NB4 (cell line): ENCODE results near the gene RNF17.

Experiments
- MYC ChIP-seq: IDR thresholded peaks from 2 replicates; pipeline ENCODE4 v1.6.1; 2011; ENCODE audit warnings: low read depth, low read length
- POLR2A ChIP-seq: IDR thresholded peaks from 2 replicates; pipeline ENCODE4 v1.6.1; 2011; ENCODE audit warnings: mild to moderate bottlenecking; ENCODE audit not compliant: insufficient read length; ENCODE audit errors: extremely low read depth
- TF ChIP-seq, protein P1 (sequence below): IDR thresholded peaks from 2 replicates; pipeline ENCODE4 v1.6.1; 2011; ENCODE audit warnings: low read depth, low read length
- TF ChIP-seq, protein P2 (sequence below): IDR thresholded peaks from one replicate; pipeline ENCODE4 v1.5.1; 2012; ENCODE audit warnings: low read depth, low read length

DNA sequence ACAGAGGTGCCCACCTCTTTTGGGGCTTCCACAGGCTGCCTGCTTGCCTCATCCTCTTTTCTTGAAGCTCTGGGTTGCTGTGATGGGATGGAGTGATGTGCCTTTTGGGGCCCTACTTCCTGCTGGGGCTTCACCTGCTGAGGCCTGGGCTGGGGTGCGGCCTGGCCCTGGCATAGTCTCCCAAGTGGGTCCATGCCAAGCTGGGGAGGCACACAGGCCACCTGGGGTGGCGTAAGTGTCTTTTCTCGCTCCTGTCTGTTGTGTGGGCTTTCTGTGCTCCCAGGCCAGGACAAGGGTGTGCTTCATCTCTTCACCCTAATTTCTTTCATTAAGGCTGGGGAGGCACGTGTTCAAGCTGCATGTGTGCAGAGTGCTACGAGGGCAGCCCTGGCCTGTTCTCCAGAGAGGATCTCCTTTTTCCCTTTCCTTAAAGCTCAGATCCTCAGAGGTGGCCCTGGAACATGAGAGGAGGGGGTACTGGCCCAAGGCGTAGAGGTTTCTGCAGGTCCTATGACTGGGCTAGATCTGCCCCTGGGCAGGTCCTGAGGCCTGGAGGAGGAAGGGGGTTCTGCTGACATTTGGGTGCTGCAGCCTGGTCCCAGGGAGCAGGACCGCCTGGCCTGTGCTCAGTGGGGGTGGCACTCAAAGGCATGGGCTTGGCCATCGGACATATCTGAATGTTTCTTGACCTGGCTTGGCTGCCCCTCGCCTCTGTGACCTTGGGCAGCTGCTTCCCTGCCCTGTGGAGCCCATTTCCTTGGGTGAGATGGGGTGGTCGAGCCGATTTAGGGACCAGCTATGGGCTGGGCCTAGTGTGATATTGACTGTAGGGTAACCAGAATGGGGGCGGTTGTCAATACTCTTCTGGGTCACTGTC is 23.7 kb upstream of the RNF17 start:
- TF ChIP-seq, protein P1, sequence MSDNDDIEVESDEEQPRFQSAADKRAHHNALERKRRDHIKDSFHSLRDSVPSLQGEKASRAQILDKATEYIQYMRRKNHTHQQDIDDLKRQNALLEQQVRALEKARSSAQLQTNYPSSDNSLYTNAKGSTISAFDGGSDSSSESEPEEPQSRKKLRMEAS, result no peak
- TF ChIP-seq, protein P2, sequence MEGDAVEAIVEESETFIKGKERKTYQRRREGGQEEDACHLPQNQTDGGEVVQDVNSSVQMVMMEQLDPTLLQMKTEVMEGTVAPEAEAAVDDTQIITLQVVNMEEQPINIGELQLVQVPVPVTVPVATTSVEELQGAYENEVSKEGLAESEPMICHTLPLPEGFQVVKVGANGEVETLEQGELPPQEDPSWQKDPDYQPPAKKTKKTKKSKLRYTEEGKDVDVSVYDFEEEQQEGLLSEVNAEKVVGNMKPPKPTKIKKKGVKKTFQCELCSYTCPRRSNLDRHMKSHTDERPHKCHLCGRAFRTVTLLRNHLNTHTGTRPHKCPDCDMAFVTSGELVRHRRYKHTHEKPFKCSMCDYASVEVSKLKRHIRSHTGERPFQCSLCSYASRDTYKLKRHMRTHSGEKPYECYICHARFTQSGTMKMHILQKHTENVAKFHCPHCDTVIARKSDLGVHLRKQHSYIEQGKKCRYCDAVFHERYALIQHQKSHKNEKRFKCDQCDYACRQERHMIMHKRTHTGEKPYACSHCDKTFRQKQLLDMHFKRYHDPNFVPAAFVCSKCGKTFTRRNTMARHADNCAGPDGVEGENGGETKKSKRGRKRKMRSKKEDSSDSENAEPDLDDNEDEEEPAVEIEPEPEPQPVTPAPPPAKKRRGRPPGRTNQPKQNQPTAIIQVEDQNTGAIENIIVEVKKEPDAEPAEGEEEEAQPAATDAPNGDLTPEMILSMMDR, result no peak
- TF ChIP-seq POLR2A (no peak), MYC (no peak)
